ENCODE measurements around the gene SYNJ1. TPM values are rescaled to one million over a fixed set of nuclear protein-coding genes. Genes with fewer than 3 reads are reported as not detected.

SYNJ1 gene, protein sequence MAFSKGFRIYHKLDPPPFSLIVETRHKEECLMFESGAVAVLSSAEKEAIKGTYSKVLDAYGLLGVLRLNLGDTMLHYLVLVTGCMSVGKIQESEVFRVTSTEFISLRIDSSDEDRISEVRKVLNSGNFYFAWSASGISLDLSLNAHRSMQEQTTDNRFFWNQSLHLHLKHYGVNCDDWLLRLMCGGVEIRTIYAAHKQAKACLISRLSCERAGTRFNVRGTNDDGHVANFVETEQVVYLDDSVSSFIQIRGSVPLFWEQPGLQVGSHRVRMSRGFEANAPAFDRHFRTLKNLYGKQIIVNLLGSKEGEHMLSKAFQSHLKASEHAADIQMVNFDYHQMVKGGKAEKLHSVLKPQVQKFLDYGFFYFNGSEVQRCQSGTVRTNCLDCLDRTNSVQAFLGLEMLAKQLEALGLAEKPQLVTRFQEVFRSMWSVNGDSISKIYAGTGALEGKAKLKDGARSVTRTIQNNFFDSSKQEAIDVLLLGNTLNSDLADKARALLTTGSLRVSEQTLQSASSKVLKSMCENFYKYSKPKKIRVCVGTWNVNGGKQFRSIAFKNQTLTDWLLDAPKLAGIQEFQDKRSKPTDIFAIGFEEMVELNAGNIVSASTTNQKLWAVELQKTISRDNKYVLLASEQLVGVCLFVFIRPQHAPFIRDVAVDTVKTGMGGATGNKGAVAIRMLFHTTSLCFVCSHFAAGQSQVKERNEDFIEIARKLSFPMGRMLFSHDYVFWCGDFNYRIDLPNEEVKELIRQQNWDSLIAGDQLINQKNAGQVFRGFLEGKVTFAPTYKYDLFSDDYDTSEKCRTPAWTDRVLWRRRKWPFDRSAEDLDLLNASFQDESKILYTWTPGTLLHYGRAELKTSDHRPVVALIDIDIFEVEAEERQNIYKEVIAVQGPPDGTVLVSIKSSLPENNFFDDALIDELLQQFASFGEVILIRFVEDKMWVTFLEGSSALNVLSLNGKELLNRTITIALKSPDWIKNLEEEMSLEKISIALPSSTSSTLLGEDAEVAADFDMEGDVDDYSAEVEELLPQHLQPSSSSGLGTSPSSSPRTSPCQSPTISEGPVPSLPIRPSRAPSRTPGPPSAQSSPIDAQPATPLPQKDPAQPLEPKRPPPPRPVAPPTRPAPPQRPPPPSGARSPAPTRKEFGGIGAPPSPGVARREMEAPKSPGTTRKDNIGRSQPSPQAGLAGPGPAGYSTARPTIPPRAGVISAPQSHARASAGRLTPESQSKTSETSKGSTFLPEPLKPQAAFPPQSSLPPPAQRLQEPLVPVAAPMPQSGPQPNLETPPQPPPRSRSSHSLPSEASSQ (N-terminal part only)
- total RNA-seq = 2.2 and 3.2 TPM in 2 replicates

GRCh38 chr21:32727687-32728455 is at the start of gene SYNJ1:
Gene SYNJ1 (minus strand): TSS chr21:32728013. CDS start chr21:32726895, 1,118 bp downstream.

GRCh38 chr21:32612075-32612998 is 115.5 kb downstream of the SYNJ1 start, which contains the start of gene CFAP298:
Gene CFAP298 (minus strand): TSS chr21:32612377. CDS start chr21:32612243, 134 bp downstream.

GRCh38 chr21:32585042-32585710 is 142.6 kb downstream of the SYNJ1 start, which contains the start of gene TCP10L:
Gene TCP10L (minus strand): TSS chr21:32585523. CDS start chr21:32584304, 1,219 bp downstream.

Other genes with a start within 250 kb of the SYNJ1 start
- gene TCP10L, start 142.5 kb downstream of the SYNJ1 start, total RNA-seq = 0.21 TPM in 1 of 2 replicates, not detected in the other
- 53.3 and 56.0 TPM in 2 replicates for gene CFAP298, start 115.6 kb downstream of the SYNJ1 start, total RNA-seq
- gene PAXBP1, start 43.7 kb upstream of the SYNJ1 start, total RNA-seq = 13.3 and 15.5 TPM in 2 replicates

Data from airway epithelial cell (primary cell).